ENCODE results near the gene SDHAF4. TPM values are rescaled to one million over a fixed set of nuclear protein-coding genes. Genes with fewer than 3 reads are reported as not detected.
"Not testable (repeated sequence)": the region's sequence is repeated elsewhere in the genome, so short reads cannot be mapped to it uniquely, and the experiment has no call there.

Gene SDHAF4
- total RNA-seq, 1 experiment from 2014 or later: 29.1 TPM

- Histone ChIP-seq H3K36me3 (ENCODE audit: low read depth) (no peaks in the 10 kb centered on the region), H3K79me2 (ENCODE audit: low read depth) (no peaks in the 10 kb centered on the region), H3K4me2 (no peak overlapping the region), H4K20me1 (ENCODE audit: insufficient read depth) (no peaks in the 10 kb centered on the region), H3K9me2 (ENCODE audit: insufficient read depth) (no peaks in the 10 kb centered on the region; the same call in 1 of the 2 replicates), H3F3A (ENCODE audit: insufficient read depth, low read depth) (0 out of 2 replicates have a peak, but pooled peaks cover 4% of the 10 kb centered on the region), H2AFZ (no peak overlapping the region), H3K4me1 (replicated peaks; ENCODE audit: insufficient read depth) (no peaks in the 10 kb centered on the region), H3K9me3 (ENCODE audit: insufficient read depth, low read depth) (no peaks in the 10 kb centered on the region), H3K4me3 (no peak overlapping the region), H3K27ac (no peak overlapping the region), H3K27me3 (ENCODE audit: insufficient read depth, low read depth) (no peaks in the 10 kb centered on the region)
- BruUV-seq (replicated peaks): no TSS peak
- intact Hi-C loops (cut with micrococcal nuclease; ENCODE audit: unreplicated experiment): loop anchor here (1.0 kb wide), 1 partner anchor 138 kb away; no protein-coding TSS in a partner anchor
- TF ChIP-seq EZH2 (IDR thresholded peaks at IDR 0.05; ENCODE audit: low read depth): no peak
- TF ChIP-seq, protein P1, sequence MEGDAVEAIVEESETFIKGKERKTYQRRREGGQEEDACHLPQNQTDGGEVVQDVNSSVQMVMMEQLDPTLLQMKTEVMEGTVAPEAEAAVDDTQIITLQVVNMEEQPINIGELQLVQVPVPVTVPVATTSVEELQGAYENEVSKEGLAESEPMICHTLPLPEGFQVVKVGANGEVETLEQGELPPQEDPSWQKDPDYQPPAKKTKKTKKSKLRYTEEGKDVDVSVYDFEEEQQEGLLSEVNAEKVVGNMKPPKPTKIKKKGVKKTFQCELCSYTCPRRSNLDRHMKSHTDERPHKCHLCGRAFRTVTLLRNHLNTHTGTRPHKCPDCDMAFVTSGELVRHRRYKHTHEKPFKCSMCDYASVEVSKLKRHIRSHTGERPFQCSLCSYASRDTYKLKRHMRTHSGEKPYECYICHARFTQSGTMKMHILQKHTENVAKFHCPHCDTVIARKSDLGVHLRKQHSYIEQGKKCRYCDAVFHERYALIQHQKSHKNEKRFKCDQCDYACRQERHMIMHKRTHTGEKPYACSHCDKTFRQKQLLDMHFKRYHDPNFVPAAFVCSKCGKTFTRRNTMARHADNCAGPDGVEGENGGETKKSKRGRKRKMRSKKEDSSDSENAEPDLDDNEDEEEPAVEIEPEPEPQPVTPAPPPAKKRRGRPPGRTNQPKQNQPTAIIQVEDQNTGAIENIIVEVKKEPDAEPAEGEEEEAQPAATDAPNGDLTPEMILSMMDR (conservative IDR thresholded peaks at IDR 0.05): no peak
- CTCF ChIA-PET: no interaction called here
- DNase-seq: no peak
- POLR2A ChIA-PET (ENCODE audit: unreplicated experiment): no interaction called here
Measured at GRCh38 chr6:70547905-70548304, 18.8 kb upstream of the SDHAF4 start.

DNA sequence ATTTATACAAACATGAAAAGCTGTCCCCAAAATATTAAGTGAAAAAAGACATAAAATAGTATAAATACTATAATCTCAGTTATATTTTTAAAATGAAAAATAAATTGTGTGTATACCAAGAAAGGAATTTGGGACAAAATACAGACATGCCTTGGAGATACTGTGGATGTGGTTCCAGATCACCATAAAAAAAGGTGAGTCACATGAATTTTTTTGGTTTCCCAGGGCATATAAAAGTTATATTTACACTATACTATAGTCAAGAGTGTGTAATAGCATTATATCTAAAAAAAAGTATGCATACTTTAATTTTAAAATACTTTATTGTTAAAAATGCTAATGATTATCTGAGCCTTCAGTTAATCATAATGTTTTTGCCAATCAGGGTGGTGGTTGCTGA, 17.4 kb upstream of the SDHAF4 start:
- Histone ChIP-seq H4K20me1 (ENCODE audit: insufficient read depth) (no peaks in the 10 kb centered on the region), H3K9me3 (ENCODE audit: insufficient read depth, low read depth) (no peaks in the 10 kb centered on the region), H3K79me2 (ENCODE audit: low read depth) (no peaks in the 10 kb centered on the region), H3K9me2 (ENCODE audit: insufficient read depth) (no peaks in the 10 kb centered on the region; the same call in 1 of the 2 replicates), H2AFZ (no peak overlapping the region), H3K4me3 (no peak overlapping the region), H3K27me3 (ENCODE audit: insufficient read depth, low read depth) (no peaks in the 10 kb centered on the region), H3K27ac (no peak overlapping the region), H3K4me2 (no peak overlapping the region), H3F3A (ENCODE audit: insufficient read depth, low read depth) (0 out of 2 replicates have a peak, but pooled peaks cover 4% of the 10 kb centered on the region), H3K4me1 (replicated peaks; ENCODE audit: insufficient read depth) (no peaks in the 10 kb centered on the region), H3K36me3 (ENCODE audit: low read depth) (no peaks in the 10 kb centered on the region)
- no TSS peak for BruUV-seq (replicated peaks)
- no peak for TF ChIP-seq EZH2 (IDR thresholded peaks at IDR 0.05; ENCODE audit: low read depth)
- TF ChIP-seq, protein P1 (conservative IDR thresholded peaks at IDR 0.05): no peak
- CTCF ChIA-PET: no interaction called here
- no peak for DNase-seq
- intact Hi-C loops (cut with micrococcal nuclease; ENCODE audit: unreplicated experiment): no loop called here
- POLR2A ChIA-PET (ENCODE audit: unreplicated experiment): no interaction called here

DNA sequence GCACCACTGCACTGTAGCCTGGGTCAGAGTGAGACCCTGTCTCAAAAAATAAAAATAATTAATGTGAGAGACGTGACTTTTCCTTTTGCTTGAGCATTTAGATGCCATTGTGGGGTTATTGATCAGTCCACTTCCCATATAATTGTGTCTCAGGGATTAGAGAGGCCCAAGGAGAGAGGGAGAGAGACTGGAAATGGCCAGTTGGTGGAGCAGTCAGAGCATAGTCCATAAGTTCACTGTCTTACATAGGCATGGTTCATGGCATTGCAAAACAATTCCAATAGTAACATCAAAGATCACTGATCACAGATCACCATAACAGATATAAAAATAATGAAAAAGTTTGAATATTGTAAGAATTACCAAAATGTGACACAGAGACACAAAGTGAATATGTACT, 15.2 kb upstream of the SDHAF4 start:
- intact Hi-C loops (cut with micrococcal nuclease; ENCODE audit: unreplicated experiment): no loop called here
- Histone ChIP-seq H3K4me2 (no peak overlapping the region), H2AFZ (no peak overlapping the region), H3K9me2 (ENCODE audit: insufficient read depth) (no peaks in the 10 kb centered on the region), H4K20me1 (ENCODE audit: insufficient read depth) (no peaks in the 10 kb centered on the region), H3K36me3 (ENCODE audit: low read depth) (no peaks in the 10 kb centered on the region), H3K9me3 (ENCODE audit: insufficient read depth, low read depth) (no peaks in the 10 kb centered on the region), H3K4me1 (replicated peaks; ENCODE audit: insufficient read depth) (no peaks in the 10 kb centered on the region), H3K27me3 (ENCODE audit: insufficient read depth, low read depth) (no peaks in the 10 kb centered on the region), H3K27ac (no peak overlapping the region), H3F3A (ENCODE audit: insufficient read depth, low read depth) (0 out of 2 replicates have a peak, but pooled peaks cover 3% of the 10 kb centered on the region), H3K4me3 (no peak overlapping the region), H3K79me2 (ENCODE audit: low read depth) (no peaks in the 10 kb centered on the region)
- no peak for DNase-seq
- ChIA-PET CTCF (no interaction called here), POLR2A (ENCODE audit: unreplicated experiment) (no interaction called here)
- no TSS peak for BruUV-seq (replicated peaks)
- TF ChIP-seq EZH2 (IDR thresholded peaks at IDR 0.05; ENCODE audit: low read depth): no peak
- TF ChIP-seq, protein P1 (conservative IDR thresholded peaks at IDR 0.05): no peak

GRCh38 chr6:70552286-70552940, 14.3 kb upstream of the SDHAF4 start:
- H3K9me2 ChIP-seq (ENCODE audit: insufficient read depth); BruUV-seq (replicated peaks); H3K9me3 ChIP-seq (ENCODE audit: insufficient read depth, low read depth); CTCF ChIA-PET; H3K79me2 ChIP-seq (ENCODE audit: low read depth); H3K27ac ChIP-seq; H3F3A ChIP-seq (ENCODE audit: insufficient read depth, low read depth); H3K4me1 ChIP-seq (replicated peaks; ENCODE audit: insufficient read depth); DNase-seq; POLR2A ChIA-PET (ENCODE audit: unreplicated experiment); H3K4me2 ChIP-seq; H3K4me3 ChIP-seq; H4K20me1 ChIP-seq (ENCODE audit: insufficient read depth); intact Hi-C loops (cut with micrococcal nuclease; ENCODE audit: unreplicated experiment); H3K27me3 ChIP-seq (ENCODE audit: insufficient read depth, low read depth); H3K36me3 ChIP-seq (ENCODE audit: low read depth); H2AFZ ChIP-seq: not testable (repeated sequence)

All from PC-9 (cell line).